Activated CD4-positive, alpha-beta T cell treated with anti-CD3 and anti-CD28 coated beads, Interleukin-2, amount 50 U/mL, for 4 hours (primary cell): ENCODE results near the gene PAX5.

Experiments
- DNase-seq, 2 experiments: peaks; one replicate each; pipeline ENCODE4 v3.0.0-alpha.2; 2020

Gene PAX5

DNA sequence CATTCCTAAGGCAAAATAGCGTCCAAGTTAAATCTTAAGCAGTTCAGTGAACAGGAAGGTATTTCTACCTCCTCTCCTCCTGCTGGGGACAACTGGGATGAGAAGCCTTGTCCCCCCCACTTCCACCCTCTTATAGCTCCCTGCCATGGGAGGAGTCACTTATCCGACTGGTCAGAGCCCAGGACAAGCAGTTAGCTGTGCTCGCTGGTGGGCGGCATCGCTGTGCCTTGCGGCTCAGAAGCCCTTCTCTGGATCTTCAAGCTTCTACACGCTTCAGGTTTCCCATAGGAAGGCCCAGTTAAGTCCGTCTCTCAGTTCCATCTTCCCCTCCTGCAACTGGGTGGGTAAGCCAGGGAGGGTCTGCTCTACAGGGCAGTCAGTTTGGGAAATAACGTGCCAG is 77.2 kb downstream of the PAX5 start:
- no peak for DNase-seq

DNA sequence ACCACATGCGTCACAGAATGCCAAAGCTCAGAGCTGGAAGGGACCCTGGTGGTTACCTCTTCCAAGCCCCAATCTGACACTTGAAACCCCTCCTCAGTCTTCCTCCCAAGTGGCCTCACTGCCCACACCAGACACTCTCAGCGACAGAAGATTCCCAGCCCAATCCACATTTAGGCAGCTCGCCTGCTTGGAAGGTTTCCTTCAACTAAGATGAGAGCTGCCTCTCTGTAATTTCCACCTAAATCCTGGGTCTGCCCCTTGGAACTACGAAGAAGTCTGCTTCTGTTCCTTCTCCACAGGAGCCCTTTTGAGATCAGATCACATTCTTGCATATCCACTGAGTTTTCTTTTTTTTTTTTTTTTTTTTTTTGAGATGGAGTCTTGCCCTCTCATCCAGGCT is 83.7 kb downstream of the PAX5 start:
- DNase-seq: no peak

DNA sequence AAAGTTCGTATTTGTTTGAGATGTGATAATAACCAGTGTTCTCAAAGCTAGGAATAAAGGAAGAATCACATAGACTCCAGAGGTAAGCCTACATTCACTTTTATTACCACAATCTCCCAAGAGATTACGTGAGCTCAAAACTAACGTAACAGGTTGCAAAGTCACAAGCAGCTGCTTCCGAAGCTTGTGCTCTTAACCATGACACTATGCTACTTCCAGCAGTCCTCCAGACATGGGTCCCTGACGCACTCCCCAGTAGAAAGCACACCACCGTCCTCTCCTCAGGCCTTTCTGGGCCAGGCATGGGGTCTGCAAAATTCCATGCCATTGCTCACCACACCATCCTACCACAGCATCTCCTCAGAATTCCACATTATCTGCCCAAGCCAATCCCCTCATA is 84.6 kb downstream of the PAX5 start:
- no peak for DNase-seq

DNA sequence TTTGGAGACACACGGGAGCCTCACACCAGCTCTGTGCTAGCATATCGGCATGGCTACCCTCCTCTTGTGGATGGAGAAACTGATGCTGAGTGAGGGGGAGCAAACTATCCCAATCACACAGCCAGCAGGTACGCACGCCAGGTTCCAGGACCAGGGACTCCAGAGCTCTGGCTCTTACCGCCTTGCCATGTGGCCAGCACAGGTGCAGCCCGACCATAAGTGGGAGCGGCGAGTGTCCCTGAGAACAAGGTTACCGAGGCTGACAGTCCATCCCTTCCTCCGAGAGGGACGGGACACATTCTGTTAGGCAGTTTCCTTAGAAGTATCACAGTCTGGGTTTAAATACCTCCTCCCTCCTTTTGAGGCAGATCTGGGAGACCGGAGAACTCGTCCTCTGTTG is 86.0 kb downstream of the PAX5 start:
- no peak for DNase-seq

DNA sequence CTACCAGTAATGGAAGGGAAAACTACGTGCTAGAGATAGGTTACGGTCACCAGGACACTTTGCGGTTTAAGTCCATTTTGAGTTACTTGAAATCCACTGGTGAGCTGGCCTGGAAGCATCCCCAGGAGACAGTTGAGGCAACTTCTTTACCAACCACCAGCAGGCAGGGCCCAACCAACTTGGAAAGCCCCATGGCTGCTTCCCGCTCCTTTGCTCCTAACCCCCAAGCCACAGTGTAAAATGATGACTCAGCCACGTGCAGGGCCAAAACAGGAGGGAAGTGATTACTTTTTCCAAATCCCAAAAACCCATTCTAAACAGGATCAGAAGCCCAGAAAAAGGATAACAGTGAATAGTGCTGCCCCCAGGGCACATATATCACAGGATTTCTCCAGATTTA is 87.4 kb downstream of the PAX5 start:
- DNase-seq: no peak

DNA sequence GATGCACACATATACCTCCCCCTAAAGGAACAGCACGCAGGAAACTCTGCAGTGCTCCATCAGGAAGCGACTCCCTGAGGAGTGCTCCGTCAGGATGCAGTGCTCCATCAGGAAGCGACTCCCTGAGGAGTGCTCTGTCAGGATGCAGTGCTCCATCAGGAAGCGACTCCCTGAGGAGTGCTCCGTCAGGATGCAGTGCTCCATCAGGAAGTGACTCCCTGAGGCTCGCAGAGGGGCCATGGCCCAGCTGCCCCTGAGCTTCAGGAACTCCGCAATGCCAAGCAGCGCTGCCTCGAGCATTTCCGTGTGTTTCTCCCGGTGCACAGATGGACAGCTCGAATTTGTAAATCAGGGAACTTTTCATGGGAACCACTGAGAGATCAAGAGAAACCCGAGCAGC is 88.1 kb downstream of the PAX5 start:
- no peak for DNase-seq

DNA sequence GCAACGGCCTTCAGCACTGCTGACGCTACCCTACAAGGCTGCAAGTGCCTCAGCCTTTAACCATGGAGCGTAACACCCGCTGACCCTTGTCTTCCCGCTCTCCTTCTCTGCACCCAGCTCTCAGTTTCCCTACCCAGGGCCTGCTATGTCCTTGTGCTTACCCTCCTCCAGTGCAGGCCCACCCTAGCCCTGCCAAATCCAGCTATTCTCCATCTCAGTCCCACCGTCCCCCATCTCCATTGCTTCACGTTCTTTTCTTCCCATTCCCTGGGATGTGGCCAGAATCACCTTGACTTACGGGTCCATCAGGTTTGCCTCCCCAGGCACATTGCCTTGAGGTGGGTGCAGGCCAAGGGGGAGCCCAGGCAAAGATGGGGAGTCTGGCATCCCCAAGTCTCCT is 91.2 kb downstream of the PAX5 start:
- DNase-seq: no peak

DNA sequence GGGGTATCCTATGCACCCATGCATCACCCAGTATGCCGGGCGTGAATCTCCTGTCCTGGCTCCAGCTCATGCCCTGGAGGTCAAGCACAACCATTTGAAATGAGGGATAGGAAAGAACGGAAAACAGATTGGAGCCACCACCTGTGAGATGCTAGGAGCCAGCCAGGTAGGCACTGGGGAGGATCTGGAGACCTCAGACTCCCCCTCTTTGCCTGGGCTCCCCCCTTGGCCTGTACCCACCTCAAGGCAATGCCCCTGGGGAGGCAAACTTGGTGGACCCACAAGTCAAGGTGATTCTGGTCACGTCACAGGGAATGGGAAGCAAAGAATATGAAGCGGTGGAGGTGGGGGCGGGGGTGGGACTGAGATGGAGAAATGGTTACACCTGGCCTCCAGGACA is 92.6 kb downstream of the PAX5 start:
- no peak for DNase-seq

DNA sequence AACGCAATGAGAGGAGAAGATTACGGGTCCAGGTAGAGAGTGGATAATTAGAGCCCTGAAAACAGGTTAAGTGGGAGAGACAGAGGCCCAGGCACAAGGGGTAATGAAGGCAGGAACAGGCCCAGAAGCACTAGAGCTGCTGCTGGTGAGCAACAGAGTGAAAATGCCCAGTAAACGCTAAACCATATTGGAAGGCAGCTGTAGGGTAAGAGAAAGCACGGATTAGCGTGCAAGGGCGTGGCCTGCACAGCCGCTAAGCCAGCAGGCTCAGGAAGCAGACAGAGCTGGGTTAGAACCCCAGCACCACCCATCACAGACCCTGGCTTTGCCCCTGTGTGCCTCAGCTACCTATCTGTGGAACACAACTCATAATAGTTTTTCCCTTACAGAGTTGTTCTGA is 93.2 kb downstream of the PAX5 start:
- no peak for DNase-seq

DNA sequence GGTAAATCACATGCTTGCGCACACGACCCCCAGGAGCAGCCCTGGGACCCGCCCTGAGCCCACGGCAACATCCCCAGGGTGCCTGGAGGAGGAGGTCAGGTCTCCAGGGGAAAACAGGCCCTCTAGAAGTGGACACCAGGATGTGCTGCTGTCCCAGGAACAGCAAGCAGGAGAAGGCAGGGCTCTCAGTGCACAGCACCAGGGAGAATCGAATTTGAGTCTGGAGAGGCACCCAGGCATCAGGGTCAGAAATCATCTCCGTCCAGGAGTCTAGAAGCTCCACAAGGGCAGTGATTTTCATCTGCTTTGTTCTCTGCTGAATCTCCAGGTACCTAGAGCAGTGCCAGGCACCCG is 93.6 kb downstream of the PAX5 start:
- DNase-seq: no peak

DNA sequence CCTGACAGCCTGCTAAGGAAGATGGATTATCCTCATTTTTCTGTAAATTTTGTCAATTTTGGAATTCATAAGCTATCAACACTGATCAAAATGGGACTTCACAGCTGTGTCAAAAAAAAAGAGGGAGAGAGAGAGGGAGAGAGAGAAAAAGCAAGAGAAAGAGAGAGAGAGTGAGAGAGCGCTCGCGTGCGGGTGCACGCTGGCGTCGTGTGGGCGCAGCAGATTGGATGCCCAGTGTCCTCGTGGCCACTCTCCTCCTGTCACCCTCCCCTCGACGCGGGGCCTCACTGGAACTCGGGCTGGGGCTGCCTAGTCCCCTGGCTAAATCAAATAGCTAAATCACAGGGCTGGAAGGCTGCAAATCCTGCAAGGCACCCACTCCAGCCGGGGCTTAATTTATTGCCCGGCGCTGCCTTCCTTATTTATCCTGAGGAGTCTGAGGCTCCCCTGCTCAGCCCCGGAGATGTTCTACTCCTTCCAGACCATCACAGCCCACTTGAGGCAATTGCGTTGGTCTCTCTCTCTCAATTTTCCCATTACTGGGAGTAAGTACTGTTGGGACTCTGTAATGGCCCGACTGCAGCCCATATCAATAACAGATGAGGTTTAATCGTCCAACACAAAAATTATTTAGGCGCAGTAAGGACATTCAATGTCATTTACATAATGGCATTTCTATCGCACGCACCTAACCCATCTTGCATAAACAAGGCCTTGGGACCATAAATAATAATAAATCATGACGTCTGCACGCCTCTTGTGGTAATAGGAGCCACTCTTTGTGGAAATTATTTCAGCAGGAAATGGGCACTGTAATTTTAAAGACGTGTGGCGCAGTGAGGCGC is 94.2 kb downstream of the PAX5 start:
- DNase-seq: no peak

DNA sequence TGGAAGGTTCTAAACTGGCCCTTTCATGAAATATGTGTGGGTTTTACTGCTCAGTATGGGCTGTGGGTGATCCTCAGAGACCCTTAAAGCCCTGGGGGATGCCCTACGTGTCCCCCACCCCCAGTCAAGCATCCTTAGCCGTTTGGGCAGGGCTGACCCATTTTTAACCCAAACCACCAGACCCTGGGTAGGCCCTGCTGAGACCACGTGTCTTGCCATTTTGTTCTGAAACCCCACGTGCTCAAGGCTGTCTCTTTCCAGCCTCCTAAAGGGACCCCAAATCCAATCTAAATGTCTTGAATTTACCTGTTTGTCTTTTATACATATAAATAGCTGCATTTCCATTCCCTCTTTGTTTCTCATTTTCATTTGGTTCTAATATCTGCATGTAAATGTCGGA is 94.9 kb downstream of the PAX5 start:
- no peak for DNase-seq

DNA sequence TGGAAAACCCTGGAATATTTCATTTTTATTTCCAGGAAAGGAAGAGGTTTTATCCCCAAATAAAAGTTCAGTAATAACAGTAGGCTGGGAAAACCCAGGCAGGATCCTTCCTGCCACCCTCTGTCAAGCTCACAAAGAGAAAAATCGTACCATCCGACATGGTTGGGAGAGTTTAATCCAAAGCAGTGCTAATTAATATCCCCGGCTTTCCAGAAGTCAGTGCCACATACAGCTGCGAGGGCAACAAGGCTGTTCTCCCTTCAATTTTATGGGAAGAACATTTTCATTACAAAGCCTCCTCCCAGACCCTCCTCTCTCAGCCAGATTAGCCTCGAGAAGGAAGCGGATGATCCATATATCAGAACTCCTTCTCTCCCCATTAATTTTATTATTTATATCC is 95.5 kb downstream of the PAX5 start:
- DNase-seq: no peak

DNA sequence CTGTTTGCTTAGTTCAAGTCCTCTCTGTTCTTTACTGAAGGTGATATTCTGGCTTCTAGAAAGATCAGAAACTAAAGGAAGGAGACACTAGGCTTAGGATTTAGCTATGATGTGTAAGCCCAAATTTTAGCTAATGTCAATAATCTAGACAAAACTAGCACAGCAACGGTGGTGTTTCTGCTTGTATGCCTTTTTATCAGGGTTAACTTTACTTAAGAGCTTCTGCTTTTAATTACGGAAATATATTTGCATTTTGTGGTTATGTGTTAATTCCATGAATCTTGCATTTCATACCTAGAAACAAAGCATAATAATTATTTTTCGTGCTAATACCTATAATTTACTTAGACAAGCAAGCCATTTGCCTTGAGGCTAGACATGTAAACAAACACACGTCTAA is 96.1 kb downstream of the PAX5 start:
- DNase-seq: no peak

DNA sequence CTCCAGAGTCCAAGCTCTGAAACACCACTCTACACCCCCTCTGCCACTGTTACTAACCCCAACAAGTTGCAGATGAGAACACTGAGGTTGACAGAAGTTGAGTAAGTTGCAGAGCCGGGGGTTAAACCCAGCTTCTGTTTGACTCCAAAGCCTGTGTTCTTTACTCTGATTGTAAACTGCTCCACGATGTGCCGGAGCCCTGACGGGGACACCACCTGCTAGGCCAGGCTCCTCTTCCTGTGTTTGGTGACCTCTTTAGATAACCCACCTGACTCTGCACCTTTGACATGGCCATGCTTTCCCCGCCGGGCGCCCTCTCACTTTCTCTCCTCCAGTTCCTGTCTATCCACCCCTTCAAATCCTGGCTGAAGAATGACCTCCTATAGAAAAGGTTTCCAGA is 96.7 kb downstream of the PAX5 start:
- DNase-seq: no peak

DNA sequence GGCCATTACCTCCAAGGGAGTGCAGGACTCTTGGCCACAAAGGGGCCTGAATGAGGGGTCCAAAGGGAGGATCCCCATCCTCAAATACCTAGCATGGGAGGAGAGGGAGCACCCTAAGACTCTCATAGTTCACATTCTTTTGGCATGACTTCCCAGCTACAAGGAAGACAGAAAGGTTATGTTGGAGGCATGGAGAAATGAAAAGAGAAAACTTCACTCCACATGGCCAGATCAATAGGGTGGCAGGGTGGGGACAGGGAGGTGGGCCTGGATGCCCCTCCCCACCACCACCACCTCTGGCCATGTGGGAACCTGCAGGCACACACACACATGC is 97.6 kb downstream of the PAX5 start:
- no peak for DNase-seq

DNA sequence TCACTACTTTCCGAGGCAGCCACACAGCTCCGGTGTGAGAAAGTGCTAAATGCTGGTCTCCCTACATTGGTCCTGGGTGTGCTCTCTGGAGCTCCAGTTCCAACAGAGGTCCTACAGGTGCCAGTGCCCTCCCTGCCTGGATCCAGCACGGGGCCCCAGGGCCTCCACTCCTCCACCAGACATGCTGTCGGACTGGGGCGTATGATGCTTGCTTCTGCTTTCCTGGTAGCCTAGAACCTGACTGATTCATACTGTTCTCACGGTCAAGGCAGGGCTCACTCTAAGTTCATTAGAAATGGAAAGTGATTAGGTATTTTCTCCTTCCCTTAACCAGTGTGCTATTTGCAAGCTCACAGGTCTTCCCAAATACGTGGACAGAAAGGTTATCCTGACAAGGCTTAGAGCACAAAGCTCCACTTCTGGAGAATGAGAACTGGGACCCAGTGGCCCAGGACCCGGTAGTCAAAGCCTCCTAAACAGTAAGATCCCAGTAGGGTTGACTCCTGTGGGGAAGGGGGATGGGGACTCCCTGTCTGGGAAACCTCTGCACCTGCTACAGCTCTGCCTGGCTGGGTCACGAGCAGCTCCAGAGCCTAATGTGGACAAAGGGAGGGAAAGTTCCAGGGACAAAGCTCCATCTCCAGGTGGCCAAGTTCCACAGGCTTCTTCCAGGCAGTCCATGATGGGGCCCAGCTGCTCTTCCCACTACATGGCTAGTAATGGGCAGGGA is 98.1 kb downstream of the PAX5 start:
- no peak for DNase-seq

DNA sequence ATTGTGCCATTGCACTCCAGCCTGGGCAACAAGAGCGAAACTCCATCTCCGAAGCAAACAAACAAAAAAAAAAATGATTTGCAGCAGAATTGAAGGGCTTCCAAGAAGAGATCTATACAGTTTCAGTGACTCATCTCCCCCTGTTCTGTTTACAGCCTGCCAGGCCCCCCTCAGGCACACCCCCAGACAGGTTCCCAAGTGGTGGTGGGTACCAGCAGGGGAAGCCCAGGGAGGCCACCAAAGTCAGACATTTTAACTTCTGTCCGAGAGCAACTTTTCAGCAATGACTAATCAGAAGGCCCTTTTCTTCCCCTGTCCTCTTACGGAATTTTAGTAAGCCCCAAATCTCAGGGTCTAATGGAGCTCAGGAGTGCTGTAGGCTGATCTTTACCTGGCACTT is 98.7 kb downstream of the PAX5 start:
- no peak for DNase-seq

DNA sequence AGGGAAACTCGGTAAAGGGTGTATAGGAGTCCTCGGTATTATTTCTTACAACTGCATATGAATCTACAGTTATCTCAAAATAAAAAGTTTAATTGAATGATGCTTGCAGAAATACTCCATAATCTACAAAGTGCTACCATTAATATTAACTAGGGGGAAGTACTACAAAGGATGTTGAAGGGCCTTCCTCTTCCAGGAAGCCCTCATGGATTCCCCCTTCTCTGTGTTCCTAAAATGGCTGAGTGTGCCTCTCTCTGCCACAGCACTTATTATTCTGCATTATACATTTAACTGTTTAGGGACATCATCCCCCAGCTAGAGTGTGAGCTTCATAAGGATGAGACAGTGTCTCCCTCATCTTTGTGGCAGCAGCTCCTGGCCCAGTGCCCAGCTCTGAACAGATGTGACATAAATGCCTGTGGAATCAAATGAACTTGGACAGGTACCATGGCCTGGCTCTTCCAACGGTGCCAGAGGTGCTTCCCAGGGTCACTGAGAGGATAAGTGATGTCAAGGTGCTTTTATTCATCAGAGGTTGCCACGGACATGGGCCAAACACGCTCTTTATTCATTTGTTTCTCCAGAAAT is 99.5 kb downstream of the PAX5 start:
- no peak for DNase-seq

DNA sequence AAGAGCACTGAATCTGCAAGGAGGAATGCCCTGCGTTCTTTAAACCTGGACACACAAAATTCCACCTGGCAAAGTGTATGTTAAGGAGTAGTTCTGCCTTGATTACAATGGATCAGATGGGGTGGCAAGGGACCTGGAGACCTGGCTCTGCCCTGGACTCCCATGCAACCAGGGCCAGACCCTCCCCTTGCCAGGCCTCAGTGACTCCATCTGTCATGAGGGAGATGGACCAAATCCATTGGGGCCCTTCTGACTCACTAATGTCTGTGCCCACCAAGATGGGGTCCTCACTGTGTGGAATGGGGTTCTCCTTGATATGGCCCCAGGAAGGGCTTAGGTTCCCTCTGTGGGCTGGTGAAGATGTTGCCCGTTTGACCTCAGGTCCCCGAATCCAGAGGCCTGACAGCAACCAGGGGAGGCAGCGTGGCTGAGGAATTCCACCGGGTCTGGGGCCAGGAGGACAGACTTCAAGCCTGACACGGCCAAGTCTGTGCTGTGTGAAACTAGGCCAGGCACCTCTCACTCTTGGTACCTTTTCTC is 100.3 kb downstream of the PAX5 start:
- no peak for DNase-seq

DNA sequence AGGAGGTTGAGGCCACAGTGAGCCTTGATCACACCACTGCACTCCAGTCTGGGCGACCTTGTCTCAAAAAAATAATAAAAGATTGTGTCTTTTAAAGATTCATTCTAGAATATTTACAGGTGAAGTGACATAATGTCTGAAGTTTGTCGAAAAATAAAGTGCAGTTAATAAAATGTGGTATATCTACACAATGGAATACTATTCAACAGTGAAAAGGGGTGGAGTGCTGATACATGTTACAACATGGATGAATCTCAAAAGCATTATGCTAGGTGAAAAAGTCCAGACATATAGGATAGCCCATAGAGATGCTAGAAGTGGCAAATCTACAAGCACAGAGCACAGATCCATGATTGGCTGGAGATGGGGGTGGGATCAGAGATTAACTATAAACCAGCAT is 101.9 kb downstream of the PAX5 start:
- DNase-seq: no peak

DNA sequence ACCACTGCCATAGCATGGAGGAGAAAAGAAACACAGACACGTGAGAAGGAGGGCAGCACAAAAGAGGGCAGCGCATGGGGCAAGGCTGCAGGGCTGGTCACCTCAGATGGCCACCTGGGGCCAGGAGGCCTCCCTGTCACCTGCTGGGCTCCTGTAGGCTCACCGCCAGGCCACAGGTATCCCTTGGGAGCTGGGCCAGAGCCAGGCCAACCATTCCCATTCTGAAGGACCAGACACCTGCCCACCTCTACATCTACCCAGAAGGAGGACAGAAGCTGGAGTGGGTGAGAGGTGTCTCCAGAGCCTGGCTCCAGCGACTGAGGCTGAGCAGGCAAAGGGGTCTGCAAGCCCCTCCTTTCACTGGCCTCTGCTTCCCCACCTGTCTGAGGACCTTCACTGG is 103.1 kb downstream of the PAX5 start:
- no peak for DNase-seq

DNA sequence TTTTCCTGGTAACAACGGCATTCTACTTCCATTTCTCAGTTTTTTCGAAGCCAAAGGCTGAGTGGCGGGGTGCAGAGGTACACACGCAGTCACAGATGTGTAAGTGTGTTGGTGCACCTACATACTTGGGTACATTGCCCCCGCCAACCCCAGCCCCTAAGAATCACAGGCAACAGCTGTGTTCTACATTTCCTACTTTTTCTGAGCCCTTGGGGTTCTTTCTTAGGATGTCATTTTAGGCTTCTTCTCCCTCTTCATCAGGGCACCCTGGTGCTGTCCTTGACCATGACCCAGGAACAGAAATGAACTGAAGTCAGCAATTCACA is 104.8 kb downstream of the PAX5 start:
- DNase-seq: no peak

DNA sequence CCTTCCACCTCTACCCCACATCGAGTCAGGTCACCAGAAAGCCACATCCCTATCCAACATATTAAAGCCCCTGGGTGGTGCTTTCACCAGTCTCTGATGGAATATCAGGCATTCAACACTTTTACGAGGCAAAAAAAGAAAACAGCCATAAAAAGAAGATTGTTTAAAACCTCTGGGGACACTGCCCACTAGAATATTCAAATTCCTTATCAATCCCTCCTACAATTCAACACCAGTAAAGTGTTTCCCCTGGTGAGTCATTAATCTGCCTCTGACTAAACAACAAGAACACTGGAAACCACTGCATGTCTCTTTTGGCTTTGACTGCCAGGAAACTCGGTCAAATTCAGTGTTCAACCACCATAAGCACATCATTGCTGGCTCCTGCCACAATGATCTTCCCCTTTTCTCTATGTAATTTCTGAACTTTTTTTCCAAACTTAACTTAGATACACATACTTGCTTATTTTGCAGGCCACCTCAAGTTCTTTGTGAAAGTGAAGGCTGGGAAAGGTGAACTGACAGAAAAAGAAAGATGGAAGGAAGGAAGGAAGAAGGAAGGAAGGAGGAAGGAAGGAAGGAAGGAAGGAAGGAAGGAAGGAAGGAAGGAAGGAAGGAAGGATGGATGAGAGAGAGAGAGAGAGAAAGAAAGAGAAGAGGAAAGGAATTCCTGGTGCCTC is 105.3 kb downstream of the PAX5 start:
- no peak for DNase-seq
